Inferior parietal cortex (tissue), 1 donor: ENCODE results near the gene LTBP1.
"Not testable (repeated sequence)": the region's sequence is repeated elsewhere in the genome, so short reads cannot be mapped to it uniquely, and the experiment has no call there.

Source experiments
- DNase-seq: peaks from one replicate; pipeline ENCODE4 v3.0.0-alpha.2; 2016; ENCODE audit errors: extremely low spot score

LTBP1 gene

DNA sequence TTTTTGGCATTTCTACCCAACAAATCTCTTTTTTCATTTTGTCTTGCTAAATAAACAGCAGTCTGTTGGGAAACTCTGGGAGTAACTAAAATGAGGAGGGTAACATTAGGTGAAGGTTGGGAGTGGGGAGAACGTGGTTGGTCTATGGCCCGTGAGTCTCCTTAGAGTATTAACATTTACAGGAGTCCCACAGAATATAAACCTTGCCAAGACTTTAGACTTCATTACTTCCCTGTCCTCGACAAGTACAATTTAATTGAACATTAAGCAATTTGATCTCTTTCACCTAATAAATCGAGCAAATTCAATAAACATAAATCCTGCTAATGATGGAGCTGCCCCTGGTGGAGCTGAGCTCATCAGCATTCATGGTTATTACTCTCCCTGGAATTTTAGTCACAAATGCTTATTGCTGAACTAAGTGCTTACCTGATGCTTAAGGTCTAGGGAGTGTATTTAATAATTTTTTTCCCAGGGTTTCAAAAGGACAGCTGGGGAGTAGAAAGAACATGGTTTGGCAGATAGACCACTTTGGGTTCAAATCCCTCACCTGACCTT lies 434.6 kb downstream of the LTBP1 start:
- no peak for DNase-seq

DNA sequence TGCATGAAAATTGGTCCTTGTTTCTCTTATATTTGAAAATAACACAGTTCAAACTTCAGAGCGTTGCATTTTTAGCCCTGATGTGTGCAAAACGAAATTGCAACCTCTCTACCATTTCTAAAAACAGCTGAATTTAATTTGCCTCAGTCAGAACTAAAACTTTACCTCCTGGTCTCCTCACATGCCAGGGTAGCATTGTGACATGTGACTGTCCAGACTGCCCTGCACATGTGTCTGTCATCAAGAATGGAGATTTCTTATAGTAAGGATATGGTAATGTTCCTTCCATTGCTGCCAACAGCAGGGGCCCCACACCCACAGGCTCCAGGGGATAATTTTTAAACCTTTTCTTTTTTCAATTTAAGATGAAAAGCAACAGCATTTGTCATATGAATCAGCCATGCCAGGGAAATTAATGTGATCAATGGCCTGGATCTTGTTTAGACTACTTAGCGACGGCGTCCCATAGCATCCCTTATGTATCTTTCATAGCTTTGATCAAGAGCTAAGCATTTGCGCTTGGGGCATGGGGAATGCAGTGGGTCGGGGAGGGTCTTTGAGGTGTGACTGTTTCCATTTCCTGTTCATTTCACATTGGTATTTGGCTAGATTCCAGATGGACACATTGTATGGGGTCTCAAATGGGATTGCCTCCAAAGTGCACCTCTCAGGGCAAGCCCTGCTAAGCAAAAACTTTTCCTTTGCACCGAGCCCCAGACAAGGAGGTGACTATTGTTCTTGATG lies 437.3 kb downstream of the LTBP1 start:
- DNase-seq = no peak

DNA sequence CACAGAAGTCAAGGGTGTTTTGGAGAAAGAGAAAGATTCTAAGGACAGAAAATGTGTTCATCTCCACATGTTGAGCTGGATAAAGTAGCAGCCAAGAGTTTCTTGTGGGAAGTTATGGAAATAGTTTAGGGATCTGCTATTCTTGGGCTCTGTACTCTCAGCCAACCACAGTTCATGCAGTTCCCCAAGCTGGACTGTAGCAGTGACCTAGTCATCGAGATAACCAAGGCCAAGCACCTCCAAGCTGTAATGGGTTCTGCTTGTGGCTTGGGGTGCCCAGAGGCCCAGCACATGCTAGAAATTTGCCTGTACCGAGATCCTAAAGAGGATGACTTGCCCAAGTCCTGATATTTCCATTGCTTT lies 437.8 kb downstream of the LTBP1 start:
- no peak for DNase-seq

DNA sequence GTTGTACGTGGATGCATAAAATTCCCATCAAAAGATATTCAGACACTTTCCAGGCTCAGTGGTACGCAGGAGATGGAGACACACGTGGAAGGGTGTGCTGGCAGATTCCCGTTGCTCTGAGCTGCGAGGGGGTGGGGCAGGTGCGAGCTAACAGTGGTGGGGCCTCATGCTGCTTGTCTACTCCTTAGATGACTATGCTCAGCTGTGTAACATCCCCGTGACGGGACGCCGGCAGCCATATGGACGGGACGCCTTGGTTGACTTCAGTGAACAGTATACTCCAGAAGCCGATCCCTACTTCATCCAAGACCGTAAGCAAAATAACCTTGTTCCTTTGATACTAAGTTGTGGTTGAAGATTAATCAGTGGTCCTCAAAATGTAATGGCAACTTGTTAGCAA lies 442.2 kb downstream of the LTBP1 start:
- no peak for DNase-seq

DNA sequence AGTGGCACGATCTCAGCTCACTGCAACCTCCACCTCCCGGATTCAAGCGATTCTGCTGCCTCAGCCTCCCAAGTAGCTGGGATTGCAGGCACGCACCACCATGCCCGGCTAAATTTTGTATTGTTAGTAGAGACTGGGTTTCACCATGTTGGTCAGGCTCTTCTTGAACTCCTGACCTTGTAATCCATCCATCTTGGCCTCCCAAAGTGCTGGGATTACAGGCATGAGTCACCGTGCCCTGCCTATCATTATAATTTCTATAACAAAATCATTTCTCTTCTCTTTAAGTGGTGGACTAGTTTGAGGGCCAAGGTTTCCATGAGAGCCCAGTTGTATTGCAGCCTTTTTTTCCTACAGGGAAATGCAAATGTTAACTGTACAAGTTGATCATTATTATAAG lies 442.9 kb downstream of the LTBP1 start:
- not testable (repeated sequence) for DNase-seq

DNA sequence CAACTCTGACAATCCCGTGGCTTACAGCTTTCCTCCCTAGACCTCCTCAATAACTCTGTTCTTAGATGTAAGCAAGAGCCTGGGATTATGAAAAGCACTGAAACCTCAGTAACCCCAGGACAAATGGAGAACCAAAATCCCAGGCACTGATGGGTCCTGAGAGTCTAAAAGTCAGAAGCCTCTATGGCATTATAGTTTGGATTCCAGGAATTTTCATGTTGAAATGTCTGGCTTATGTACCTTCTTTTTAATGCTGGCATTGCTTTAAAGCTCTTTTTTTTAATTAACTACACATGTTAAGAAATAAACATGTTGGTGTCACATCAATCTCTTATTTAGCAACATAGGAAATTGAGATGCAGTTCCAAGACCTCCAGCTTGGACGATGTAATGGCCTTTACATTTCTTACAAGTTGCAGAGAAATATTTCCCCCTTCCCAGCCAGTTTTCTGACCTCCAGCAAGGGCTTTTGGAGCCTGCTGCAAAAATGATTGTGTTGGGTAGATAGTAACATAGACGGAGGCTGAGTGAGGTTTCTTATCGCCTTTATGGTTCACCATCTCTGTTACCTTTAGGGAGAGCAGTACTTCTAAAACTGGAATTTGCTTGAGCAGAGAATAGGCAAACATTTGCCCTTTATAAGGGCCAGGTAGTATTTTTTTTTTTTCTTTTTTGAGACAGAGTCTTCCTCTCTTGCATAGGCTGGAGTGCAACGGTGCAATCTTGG lies 444.9 kb downstream of the LTBP1 start:
- DNase-seq = no peak

DNA sequence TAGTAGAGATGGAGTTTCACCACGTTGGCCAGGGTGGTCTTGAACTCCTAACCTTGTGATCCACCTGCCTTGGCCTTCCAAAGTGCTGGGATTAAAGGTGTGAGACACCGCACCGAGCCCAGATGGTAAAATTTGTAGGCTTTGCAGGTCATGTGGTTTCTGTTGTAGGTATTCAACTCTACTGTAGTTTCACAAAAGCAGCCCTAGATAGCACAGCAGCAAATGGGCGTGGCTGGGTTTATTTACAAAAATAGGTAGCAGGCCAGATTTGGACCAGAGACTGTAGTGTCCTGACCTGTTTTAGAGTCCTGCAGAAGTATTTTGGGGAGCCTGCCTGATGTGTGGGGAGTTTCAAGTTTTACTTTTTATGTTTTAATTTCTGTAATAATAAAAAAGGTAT lies 445.6 kb downstream of the LTBP1 start:
- no peak for DNase-seq

DNA sequence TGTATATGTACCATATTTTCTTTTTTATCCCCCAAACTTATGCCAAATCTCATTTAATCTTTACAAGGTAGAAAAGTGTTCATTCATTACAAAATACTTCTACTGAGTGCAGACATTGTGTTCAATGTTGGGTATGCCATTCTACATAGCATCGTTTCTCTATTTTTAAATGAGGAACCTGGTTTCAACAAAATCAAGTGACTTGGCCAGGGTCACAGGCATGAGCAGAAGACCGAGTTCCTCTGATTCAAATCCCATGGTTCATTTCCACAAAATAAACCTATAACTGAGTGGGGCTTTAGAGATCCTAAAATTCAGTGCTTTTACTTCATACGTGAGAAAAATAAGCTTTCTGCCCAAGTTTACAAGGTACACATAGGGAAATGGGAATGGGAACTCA lies 448.3 kb downstream of the LTBP1 start:
- DNase-seq = no peak

DNA sequence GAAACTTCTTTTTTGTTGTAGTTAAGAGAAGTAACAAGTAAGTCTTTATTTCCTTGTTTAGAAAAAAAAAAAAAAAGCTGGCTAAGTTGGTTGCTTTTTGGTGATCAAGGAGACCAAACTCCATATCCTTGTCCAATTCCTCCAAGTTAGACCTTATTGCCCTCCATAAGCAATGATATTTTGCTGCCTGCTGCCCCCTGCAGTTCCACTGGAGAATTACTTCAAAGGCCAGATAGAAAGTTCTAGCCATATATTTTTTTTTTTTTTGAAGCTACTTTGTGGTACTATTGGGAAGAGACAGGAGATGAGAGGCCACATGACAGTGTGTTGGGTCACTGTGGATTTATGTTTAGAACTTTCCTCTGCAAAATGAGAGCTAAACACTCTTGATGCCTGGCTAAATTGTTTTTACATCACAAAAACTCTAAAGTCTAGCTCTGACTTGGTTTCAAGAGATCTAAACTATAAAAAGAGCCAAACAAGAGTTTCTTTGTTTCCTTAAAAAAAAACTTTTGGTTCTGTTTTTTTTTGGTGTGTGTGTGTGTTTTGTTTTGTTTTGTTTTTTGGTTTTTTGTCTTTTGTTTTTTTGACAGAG lies 449.0 kb downstream of the LTBP1 start:
- peak; percentile 39 for DNase-seq

DNA sequence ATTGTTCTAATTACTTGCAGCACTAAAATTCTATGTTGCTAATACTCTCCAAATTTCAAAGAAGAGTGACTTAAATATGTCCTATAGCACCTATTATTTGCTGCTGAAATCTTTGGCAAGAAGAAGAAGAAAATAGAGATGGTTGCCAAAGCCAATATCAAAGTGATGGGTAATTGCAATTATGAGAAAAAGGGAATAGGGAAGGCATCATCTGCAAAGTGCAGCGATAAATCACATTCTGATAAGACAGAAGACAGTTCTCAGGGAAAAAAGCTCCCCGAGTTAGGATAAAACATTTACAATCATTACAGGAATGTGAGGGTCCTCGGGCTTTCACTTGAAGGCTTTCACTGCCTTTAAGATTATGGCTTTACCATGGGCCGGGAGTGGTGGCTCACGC lies 457.6 kb downstream of the LTBP1 start:
- no peak for DNase-seq

DNA sequence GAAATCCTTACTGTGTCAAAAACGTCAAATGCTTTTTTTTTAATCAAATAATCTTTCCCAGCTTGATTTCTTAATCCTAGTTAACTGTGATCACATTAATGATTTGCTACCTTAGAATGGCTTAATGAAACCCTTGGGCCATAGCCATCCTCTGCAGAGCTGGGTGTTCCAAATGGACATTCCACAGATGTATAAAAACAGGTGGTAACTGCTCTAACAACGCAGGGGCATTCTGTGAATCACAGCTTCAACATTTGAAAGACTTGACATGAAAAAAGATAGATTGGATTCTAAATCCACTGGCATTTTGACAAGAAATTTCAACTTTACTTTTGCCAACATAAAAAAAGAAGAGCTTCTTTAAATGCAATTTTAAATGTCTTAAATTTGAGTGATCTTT lies 459.9 kb downstream of the LTBP1 start:
- DNase-seq = no peak

DNA sequence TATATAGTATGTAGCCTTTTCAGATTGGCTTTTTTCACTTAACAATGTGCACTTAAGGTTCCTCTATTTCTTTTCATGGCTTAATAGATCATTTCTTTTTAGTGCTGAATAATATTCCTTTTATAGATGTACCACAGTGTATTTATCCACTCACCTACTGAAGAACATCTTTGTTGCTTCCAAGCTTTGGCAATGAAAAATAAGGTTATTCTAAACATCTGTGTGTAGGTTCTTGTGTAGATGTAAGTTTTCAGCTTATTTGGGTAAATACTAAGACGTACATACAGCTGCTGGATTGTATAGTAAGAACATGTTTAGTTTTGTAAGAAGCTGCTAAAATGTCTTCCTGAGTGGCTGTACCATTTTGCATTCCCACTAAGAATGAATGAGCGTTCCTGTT lies 461.4 kb downstream of the LTBP1 start:
- DNase-seq = no peak

DNA sequence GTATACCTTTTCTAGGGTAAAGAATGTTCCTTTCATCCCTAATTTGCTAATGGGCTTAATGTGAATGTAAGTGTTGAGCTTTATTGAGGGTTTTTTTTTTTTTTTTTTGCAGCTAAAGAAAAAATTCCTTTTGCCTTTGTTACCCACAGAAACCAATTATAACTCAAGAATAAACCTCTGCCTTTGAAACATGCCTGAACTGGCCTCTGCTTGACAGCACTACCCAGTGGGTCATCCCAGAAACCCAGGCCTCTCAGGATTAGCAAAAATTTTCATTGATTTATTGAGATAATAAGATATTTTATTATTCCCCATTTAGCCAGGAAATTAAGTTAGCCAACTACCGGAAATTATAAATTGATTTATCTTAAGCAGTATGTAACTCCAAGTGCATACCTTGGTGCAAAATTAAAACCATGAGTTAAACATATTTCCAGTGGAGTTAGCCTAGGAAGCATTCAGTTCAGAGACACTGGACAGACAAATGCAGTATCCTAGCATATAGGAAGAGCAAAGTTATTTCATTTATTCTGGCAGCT lies 462.7 kb downstream of the LTBP1 start:
- no peak for DNase-seq

DNA sequence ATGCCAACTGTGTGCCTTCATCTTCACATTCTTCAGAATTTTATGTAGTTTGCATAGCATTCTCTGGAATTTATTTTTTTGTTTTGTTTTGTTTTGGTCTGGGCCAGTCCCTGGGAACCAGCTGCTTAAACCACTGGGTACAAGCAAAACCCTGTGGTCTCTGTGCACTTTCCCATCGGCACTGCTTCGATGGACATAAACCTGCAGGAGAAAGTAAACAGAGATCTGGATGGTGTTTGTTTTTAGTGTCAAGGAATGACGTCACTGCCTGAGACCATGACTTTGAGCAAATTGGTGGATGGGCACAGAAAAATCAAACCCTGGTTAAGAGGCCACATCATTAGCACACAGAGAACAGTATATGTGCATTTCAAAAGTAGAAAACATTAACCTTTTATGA lies 465.0 kb downstream of the LTBP1 start:
- DNase-seq = no peak

DNA sequence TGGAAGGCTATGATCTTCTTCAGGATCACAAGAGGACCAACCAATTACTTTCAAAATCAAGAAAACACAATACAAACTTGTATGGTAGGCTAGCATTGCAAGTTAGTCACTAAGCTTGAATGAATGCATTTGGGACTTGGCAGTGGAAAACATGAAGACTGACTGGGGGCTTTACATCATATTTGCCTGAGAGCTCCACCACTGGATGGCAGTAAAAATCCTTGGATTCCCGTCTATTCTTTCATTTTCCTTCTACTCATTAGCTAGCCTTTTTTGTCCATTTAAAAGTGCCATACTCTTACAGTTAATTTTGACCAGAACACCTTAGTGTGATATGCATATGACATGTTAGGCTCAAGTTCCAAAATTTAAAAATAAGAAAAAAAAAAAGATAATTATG lies 466.2 kb downstream of the LTBP1 start:
- peak; percentile 48 for DNase-seq

DNA sequence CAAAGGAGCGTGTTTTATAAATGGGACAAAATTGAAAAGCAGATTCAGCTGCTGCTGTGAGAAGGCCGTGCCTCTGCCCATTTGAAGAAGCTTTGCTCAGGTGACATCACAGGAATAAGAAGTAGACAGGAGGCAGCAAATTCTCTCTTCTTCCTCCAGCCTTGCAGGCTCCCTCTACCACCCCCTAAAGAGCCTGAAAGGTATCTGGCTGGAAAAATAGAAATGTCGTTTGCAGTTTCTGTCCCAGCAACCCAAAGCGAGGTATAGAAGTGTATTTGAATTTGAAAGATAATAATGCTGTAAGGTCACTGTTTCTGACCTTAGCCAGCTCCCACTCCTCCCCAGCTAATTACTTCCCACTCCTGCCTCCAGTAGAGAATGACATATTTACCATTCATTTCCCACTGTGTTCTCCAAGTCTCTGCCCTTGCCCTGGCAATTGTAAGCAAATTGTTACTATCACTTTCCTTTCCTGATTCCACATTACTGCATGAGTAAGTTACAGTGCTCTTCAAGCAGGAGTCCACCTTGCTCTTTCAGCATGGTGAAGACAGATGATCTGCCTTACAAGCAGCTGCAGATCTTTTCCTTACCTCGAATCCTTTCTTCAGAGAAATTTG lies 472.9 kb downstream of the LTBP1 start:
- DNase-seq = no peak

DNA sequence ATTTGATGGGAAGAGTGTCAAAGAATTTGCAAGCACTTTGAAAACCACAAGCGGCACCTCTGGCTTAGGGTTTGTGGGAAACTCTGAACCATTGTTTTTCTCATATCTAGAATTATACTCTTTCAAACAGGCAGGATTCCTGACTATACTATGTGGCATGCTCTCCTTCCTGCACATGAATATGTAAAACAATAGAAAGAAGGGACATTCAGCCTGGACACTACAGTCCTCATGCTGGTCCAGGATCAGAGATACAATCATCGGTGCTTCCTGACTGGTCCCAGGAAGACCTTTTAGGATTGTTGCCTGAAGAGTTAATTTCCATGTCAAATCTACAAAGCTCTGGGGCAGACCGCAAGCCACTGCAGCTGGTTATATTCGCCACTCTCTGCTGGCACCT lies 474.0 kb downstream of the LTBP1 start:
- DNase-seq = no peak

DNA sequence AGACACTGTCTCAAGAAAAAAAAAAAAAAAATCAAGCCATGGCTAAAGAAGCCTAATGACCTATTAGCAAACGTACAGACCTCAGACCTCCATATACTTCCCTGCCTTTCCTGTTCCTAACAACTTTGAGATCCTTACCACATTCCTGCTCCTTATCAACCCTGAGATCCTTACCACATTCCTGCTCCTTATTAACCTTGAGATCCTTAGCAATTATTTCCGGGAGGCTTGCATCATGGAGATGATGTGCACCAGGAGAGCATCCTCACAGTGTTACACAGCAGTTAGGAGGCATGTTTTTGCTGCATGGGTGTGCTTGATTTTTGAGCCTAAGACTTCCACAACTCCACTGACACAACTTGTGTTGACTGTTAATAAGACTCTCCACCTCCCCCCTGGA lies 475.1 kb downstream of the LTBP1 start:
- DNase-seq = no peak

DNA sequence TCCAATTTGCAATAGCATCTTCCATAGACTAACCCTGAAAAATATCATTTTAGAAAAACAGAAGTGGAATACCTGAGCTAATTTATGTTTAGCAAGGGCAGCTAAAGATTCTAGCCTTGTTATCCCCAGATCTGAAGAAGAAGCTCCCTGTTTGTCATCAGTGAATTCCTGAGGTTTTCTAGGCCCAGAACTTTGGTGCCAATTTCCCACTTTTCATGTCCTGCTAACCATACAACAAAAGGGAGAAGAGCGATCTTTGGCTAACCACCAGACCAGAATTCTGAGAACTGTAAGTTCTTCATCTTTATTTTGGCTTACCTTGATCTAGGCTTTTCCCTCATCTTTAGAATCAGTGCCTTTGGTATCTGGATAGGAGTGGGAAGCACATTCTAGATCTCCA lies 478.4 kb downstream of the LTBP1 start:
- no peak for DNase-seq

DNA sequence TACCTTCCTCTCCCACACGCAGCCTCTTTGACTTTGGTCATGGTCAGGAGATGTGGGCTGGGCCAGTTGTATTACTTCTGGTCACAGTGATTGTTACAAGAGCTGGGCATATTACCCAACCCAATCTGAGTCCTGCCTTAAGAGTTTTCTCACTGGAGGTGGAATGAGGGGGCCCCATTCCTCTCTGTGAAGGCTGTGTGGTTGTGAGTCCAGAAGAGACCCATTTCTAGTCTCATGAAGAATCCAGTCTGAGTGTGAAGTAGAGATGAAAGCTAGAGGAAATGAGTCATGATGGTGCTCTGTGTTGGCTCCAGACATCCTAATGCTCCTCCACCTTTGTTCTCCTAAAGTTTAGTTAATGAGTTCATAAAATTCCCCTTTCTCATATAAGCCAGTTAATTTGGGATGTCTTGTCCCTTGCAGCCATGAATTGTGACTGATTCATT lies 478.9 kb downstream of the LTBP1 start:
- DNase-seq = no peak

DNA sequence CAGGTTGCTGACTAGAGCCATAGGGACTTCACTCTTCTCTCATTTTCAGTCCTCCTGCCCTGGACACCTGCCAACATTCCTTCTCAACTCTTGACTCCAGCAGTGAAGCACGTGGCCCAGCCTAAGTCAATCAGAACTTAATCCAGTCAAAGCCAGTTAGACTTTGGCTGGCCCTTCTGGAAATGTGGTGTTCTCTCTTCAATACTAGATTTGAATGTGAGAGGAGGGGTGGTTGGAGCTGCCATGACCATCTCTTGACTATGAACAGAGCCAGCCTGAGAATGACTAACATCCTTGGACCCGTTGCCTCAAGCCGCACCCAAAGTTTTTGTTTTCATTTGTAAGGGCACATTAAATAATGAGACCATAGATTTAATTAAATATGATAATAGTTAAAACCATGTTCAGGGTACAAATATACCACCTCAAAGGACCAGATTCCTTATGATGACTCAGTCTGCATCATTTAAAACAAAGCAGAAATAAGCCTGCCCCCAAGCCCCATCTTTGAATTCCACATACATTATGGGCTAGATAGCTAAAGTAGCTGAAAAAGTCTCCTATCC lies 480.0 kb downstream of the LTBP1 start:
- no peak for DNase-seq

DNA sequence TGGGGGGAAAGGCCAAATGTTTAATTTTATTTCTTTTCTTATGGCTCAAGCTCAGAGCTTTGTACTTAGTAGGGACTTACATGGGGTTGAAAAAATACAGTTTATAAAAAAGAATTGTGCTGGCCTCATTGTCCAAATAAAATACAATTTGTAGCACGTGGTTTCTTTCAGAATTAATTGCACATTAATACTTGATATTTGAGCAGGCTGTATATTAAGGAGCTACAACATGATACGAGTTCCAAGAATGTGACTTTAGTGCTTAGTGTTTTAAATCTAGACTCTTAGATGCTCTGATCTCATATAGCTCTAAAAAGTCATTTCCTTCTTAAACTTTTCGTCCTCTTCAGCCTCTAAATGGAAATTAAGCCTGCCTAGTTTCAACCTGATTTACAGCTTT lies 483.3 kb downstream of the LTBP1 start:
- DNase-seq = no peak
